Astrocyte (in vitro differentiated cells and primary cell): ENCODE data around the gene GCNT1. TPM values are rescaled to one million over a fixed set of nuclear protein-coding genes. Genes with fewer than 3 reads are reported as not detected.

Experiments used
- DNase-seq: peaks from one replicate; pipeline ENCODE4 v3.0.0-alpha.2; 2010; ENCODE audit warnings: low read depth
- FAIRE-seq: peaks from 2 replicates; lab custom pipeline; 2011; peaks lifted over from hg19 to GRCh38; lab: Jason Lieb, UNC
- H2AFZ ChIP-seq: 2 replicates; pipeline ENCODE4 v1.6.0; 2012; ENCODE audit warnings: low read depth, low read length, inconsistent platforms
- H3K27ac ChIP-seq: 2 replicates; pipeline ENCODE4 v1.5.1; 2011; ENCODE audit warnings: low read depth, low read length, inconsistent platforms
- H3K27me3 ChIP-seq: 2 replicates; pipeline ENCODE4 v1.6.0; 2011; ENCODE audit warnings: low read length, inconsistent platforms; ENCODE audit not compliant: insufficient read depth
- H3K36me3 ChIP-seq: 2 replicates; pipeline ENCODE4 v1.5.1; 2011; ENCODE audit warnings: low read length, inconsistent platforms; ENCODE audit not compliant: insufficient read depth
- H3K4me1 ChIP-seq: 2 replicates; pipeline ENCODE4 v1.5.1; 2011; ENCODE audit warnings: low read length, inconsistent platforms; ENCODE audit not compliant: insufficient read depth
- H3K4me2 ChIP-seq: 2 replicates; pipeline ENCODE4 v1.6.0; 2012; ENCODE audit warnings: low read length, inconsistent platforms
- H3K4me3 ChIP-seq: 2 replicates; pipeline ENCODE4 v1.5.1; 2011; ENCODE audit warnings: low read depth, mild to moderate bottlenecking, low read length, inconsistent platforms; ENCODE audit not compliant: insufficient read depth
- H3K79me2 ChIP-seq: 2 replicates; pipeline ENCODE4 v1.6.0; 2012; ENCODE audit warnings: mild to moderate bottlenecking, low read length, inconsistent platforms; ENCODE audit not compliant: insufficient read depth
- H3K9ac ChIP-seq: 2 replicates; pipeline ENCODE4 v1.6.0; 2012; ENCODE audit warnings: mild to moderate bottlenecking, low read length, inconsistent platforms
- H3K9me3 ChIP-seq: 2 replicates; pipeline ENCODE4 v1.5.1; 2012; ENCODE audit warnings: low read depth, mild to moderate bottlenecking, low read length, inconsistent platforms; ENCODE audit not compliant: insufficient read depth
- H4K20me1 ChIP-seq: 2 replicates; pipeline ENCODE4 v1.6.0; 2012; ENCODE audit warnings: low read length, inconsistent platforms; ENCODE audit not compliant: insufficient read depth
- H3K27ac Mint-ChIP-seq: one replicate; pipeline ENCODE4 v1.8.0; 2021; ENCODE audit warnings: mild to moderate bottlenecking, mixed read lengths; ENCODE audit not compliant: unreplicated experiment
- H3K27me3 Mint-ChIP-seq: one replicate; pipeline ENCODE4 v1.8.0; 2021; ENCODE audit warnings: low read depth, mixed read lengths; ENCODE audit not compliant: unreplicated experiment
- H3K36me3 Mint-ChIP-seq: one replicate; pipeline ENCODE4 v1.8.0; 2021; ENCODE audit warnings: low read depth, mixed read lengths; ENCODE audit not compliant: unreplicated experiment
- H3K4me1 Mint-ChIP-seq: one replicate; pipeline ENCODE4 v1.8.0; 2021; ENCODE audit warnings: low read depth, mixed read lengths; ENCODE audit not compliant: unreplicated experiment
- H3K4me3 Mint-ChIP-seq: one replicate; pipeline ENCODE4 v1.8.0; 2021; ENCODE audit warnings: mild to moderate bottlenecking, moderate library complexity, mixed read lengths; ENCODE audit not compliant: unreplicated experiment
- H3K9me3 Mint-ChIP-seq: one replicate; pipeline ENCODE4 v1.8.0; 2021; ENCODE audit warnings: mild to moderate bottlenecking, mixed read lengths; ENCODE audit not compliant: unreplicated experiment
- CTCF ChIP-seq: IDR thresholded peaks from 2 replicates; pipeline ENCODE4 v1.5.1; 2011; ENCODE audit warnings: low read depth, mild to moderate bottlenecking, inconsistent platforms, low read length, moderate library complexity; ENCODE audit not compliant: insufficient read depth
- EZH2 ChIP-seq: IDR thresholded peaks from 2 replicates; pipeline ENCODE4 v1.6.1; 2012; ENCODE audit warnings: mild to moderate bottlenecking, low read length, inconsistent platforms; ENCODE audit not compliant: insufficient read depth
- total RNA-seq: library from RNA; stranded (reverse); gene quantifications from 2 replicates; pipeline ENCODE4 v1.2.1, GENCODE V29; 2021

Gene GCNT1
- total RNA-seq, 1 donor from 2014 or later: 14.7 TPM

DNA sequence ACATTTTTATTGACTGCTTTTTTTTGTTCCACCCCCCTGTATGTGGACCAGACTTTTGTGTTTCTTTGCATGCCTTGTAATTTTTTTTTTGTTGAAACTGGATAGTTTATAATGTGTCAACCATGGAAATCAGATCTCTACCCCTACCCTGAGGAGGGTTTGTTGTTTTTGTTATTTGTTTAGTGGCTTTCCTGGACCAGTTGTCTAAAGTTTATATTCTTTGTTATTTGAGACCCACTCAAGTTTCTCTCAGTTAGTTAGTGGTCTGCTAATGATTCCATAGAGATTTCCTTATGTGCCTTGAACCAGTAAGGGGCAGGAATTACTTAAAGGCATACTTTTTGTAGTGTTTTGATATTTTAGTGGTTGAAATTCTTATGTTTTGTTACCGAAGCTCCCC lies 41.1 kb downstream of the GCNT1 start:
- Histone ChIP-seq H3K79me2 (no peaks in the 10 kb centered on the region), H3K27me3 (no peaks in the 10 kb centered on the region), H3K36me3 (peaks cover 9% of the 10 kb centered on the region), H4K20me1 (no peaks in the 10 kb centered on the region), H3K9me3 (no peaks in the 10 kb centered on the region), H3K4me2 (no peak overlapping the region), H3K4me1 (no peaks in the 10 kb centered on the region), H3K27ac (no peak overlapping the region), H3K9ac (no peak overlapping the region), H2AFZ (no peak overlapping the region), H3K4me3 (no peak overlapping the region)
- H3K4me1 Mint-ChIP-seq: peaks cover 6% of the 10 kb centered on the region
- no peak for TF ChIP-seq CTCF
- TF ChIP-seq EZH2: no peak
- H3K4me3 Mint-ChIP-seq: no peak overlapping the region
- H3K36me3 Mint-ChIP-seq: peaks cover 9% of the 10 kb centered on the region
- peaks cover 3% of the 10 kb centered on the region for H3K9me3 Mint-ChIP-seq
- no peak for DNase-seq
- no peaks in the 10 kb centered on the region for H3K27me3 Mint-ChIP-seq
- no peak overlapping the region for H3K27ac Mint-ChIP-seq
- FAIRE-seq: no peak

DNA sequence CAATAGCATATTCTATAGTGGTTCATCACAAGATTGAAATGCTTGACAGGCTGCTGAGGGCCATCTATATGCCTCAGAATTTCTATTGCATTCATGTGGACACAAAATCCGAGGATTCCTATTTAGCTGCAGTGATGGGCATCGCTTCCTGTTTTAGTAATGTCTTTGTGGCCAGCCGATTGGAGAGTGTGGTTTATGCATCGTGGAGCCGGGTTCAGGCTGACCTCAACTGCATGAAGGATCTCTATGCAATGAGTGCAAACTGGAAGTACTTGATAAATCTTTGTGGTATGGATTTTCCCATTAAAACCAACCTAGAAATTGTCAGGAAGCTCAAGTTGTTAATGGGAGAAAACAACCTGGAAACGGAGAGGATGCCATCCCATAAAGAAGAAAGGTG lies 43.8 kb downstream of the GCNT1 start:
- Histone ChIP-seq H3K27me3 (no peaks in the 10 kb centered on the region), H3K4me3 (no peak overlapping the region), H3K4me1 (no peaks in the 10 kb centered on the region), H3K9ac (no peak overlapping the region), H3K9me3 (no peaks in the 10 kb centered on the region), H3K4me2 (no peak overlapping the region), H3K36me3 (peaks cover 9% of the 10 kb centered on the region), H3K79me2 (no peaks in the 10 kb centered on the region), H2AFZ (no peak overlapping the region), H4K20me1 (no peaks in the 10 kb centered on the region), H3K27ac (no peak overlapping the region)
- Mint-ChIP-seq H3K9me3 (peaks cover 3% of the 10 kb centered on the region), H3K36me3 (peaks cover 6% of the 10 kb centered on the region), H3K27ac (no peak overlapping the region), H3K27me3 (no peaks in the 10 kb centered on the region), H3K4me3 (no peak overlapping the region), H3K4me1 (peaks cover 6% of the 10 kb centered on the region)
- no peak for TF ChIP-seq CTCF
- no peak for TF ChIP-seq EZH2
- DNase-seq (no peak), FAIRE-seq (no peak)

DNA sequence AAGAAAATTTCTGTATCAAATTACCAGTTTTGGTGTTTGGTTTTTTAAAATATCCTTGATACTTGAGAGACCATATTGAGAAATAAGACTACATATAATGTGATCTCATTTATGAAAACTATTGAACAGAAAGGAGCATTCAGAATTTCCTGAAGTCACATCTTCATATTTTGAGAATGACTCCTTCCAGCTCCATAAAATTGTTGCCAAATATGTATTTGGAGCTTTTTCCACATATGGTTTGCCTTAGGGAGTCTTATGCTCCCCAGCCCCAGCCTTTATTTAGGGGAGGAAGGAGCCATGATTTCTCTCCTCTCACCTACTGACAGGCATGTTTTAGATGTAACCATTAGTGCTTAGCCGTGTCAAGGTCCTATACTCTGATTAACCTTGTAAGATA lies 51.1 kb downstream of the GCNT1 start:
- DNase-seq: no peak

More for the DNA sequence above, 51.1 kb downstream of the GCNT1 start:
- Histone ChIP-seq H3K9me3 (no peaks in the 10 kb centered on the region), H4K20me1 (no peaks in the 10 kb centered on the region), H3K27me3 (no peaks in the 10 kb centered on the region), H3K4me2 (no peak overlapping the region), H3K36me3 (no peaks in the 10 kb centered on the region), H3K79me2 (no peaks in the 10 kb centered on the region), H2AFZ (no peak overlapping the region), H3K27ac (no peak overlapping the region), H3K4me1 (peaks cover 2% of the 10 kb centered on the region), H3K4me3 (no peak overlapping the region), H3K9ac (no peak overlapping the region)
- TF ChIP-seq EZH2 (no peak), CTCF (no peak)
- Mint-ChIP-seq H3K36me3 (no peaks in the 10 kb centered on the region), H3K27me3 (no peaks in the 10 kb centered on the region), H3K9me3 (peaks cover 3% of the 10 kb centered on the region), H3K4me3 (no peak overlapping the region), H3K27ac (no peak overlapping the region), H3K4me1 (peaks cover 9% of the 10 kb centered on the region)
- no peak for FAIRE-seq
